K562 (cell line): ENCODE results near the gene SLC39A5. TPM values are rescaled to one million over a fixed set of nuclear protein-coding genes. Genes with fewer than 3 reads are reported as not detected.
A peak's percentile ranks its signal among the peaks of the same experiment; 100 is the strongest.

Experiments
- CHD2 ChIP-seq: IDR thresholded peaks from 2 replicates; pipeline ENCODE4 v1.6.1; 2011; ENCODE audit warnings: low read depth, low read length
- DIDO1 ChIP-seq: fragments of 450-650 bp; IDR thresholded peaks from 2 replicates; pipeline ENCODE4 v1.6.1; 2016; ENCODE audit warnings: low read depth, missing biosample characterization, missing genetic modification characterization
- ELF1 ChIP-seq: fragments of 200-800 bp; sonication (Bioruptor generic); IDR thresholded peaks from 2 replicates; pipeline ENCODE4 v1.6.1; 2016; ENCODE audit warnings: missing genetic modification characterization, missing compliant biosample characterization
- FOXK2 ChIP-seq, 2 experiments: fragments of 450-650 bp; IDR thresholded peaks in 1 of 2; conservative IDR thresholded peaks in 1 of 2; 2 replicates each; pipeline ENCODE4 v1.6.1; 2016; ENCODE audit warnings: low read depth in 2 of 2, mild to moderate bottlenecking in 1 of 2
- FOXP1 ChIP-seq: sonication (generic); formaldehyde crosslinking; IDR thresholded peaks from 2 replicates; pipeline ENCODE4 v1.8.0; 2022; ENCODE audit warnings: mild to moderate bottlenecking, missing genetic modification reagents
- KLF10 ChIP-seq: fragments of 250-450 bp; sonication (Bioruptor Pico); IDR thresholded peaks from 2 replicates; pipeline ENCODE4 v1.6.1; 2021; ENCODE audit warnings: matching md5 sums
- MBD2 ChIP-seq: sonication (generic); IDR thresholded peaks from 2 replicates; pipeline ENCODE4 v1.6.1; 2016; ENCODE audit warnings: low read depth, borderline replicate concordance
- NBN ChIP-seq: fragments of 450-650 bp; IDR thresholded peaks from 2 replicates; pipeline ENCODE4 v1.6.1; 2016; ENCODE audit warnings: low read depth, mild to moderate bottlenecking
- RBFOX2 ChIP-seq: fragments of 200-400 bp; formaldehyde crosslinking; IDR thresholded peaks from 2 replicates; pipeline ENCODE4 v1.6.1; 2017; ENCODE audit warnings: low read depth, mild to moderate bottlenecking, low read length, moderate library complexity
- RCOR1 ChIP-seq, 2 experiments: IDR thresholded peaks; 2 replicates each; pipeline ENCODE4 v1.6.1; 2012; ENCODE audit warnings: low read depth in 2 of 2, low read length in 2 of 2, borderline replicate concordance in 1 of 2, improper control_type of control experiment in 1 of 2
- SIX5 ChIP-seq, 2 experiments: IDR thresholded peaks; 2 replicates each; pipeline ENCODE4 v1.6.1; 2011; ENCODE audit warnings: low read length in 2 of 2, borderline replicate concordance in 1 of 2, low read depth in 1 of 2, mild to moderate bottlenecking in 1 of 2, moderate library complexity in 1 of 2; ENCODE audit not compliant: insufficient read depth in 1 of 2
- TAF7 ChIP-seq: fragments of 450-650 bp; IDR thresholded peaks from 2 replicates; pipeline ENCODE4 v1.6.1; 2016; ENCODE audit warnings: missing genetic modification characterization, missing compliant biosample characterization
- U2AF1 ChIP-seq: fragments of 200-400 bp; formaldehyde crosslinking; optimal IDR thresholded peaks from 2 replicates; pipeline ENCODE3; 2017; ENCODE audit warnings: mild to moderate bottlenecking, low read depth, low read length, moderate library complexity
- ZNF217 ChIP-seq: sonication (generic); formaldehyde crosslinking; IDR thresholded peaks from 2 replicates; pipeline ENCODE4 v1.8.0; 2022; ENCODE audit warnings: mild to moderate bottlenecking, missing genetic modification reagents
- ZNF507 ChIP-seq: conservative IDR thresholded peaks from 2 replicates; pipeline ENCODE4 v1.6.1; 2017; ENCODE audit warnings: missing genetic modification characterization, missing compliant biosample characterization
- polyA plus RNA-seq, 8 experiments: library from polyadenylated mRNA; depleted of rRNA in 4 of 8; stranded (reverse) in 5 of 8; unstranded in 3 of 8; fragments of >200 nt; fragmentation: Nextera tagmentation in 2 of 8; fragmentation: Illumina TruSeq in 1 of 8; extraction: Ambion mirVana in 2 of 8; extraction: Trizol in 1 of 8; gene quantifications; 2 replicates each; pipeline versions ENCODE4 v1.2.1 to v1.2.3, GENCODE V29; 2011 to 2014; ENCODE audit warnings: inconsistent platforms in 1 of 8, missing spikeins in 1 of 8
- total RNA-seq, 7 experiments: library from RNA; depleted of rRNA in 6 of 7; stranded (reverse); fragments of >200 nt in 6 of 7; fragmentation: Illumina TruSeq in 2 of 7; extraction: Trizol in 2 of 7; gene quantifications; 2 replicates each; pipeline versions ENCODE4 v1.2.1 to v1.2.3, GENCODE V29; 2011 to 2021; ENCODE audit warnings: low replicate concordance in 1 of 7
- TF ChIP-seq, protein P1 (sequence below): sonication (generic); formaldehyde crosslinking; IDR thresholded peaks from 2 replicates; pipeline ENCODE4 v1.4.0; 2020; ENCODE audit warnings: mild to moderate bottlenecking, missing genetic modification reagents
- TF ChIP-seq, protein P2 (sequence below), 2 experiments: fragments of 450-650 bp; conservative IDR thresholded peaks; 2 replicates each; pipeline ENCODE4 v1.6.1; 2017; ENCODE audit warnings: mild to moderate bottlenecking in 2 of 2, moderate library complexity in 2 of 2
- TF ChIP-seq, protein P3 (sequence below), 2 experiments: IDR thresholded peaks in 1 of 2; conservative IDR thresholded peaks in 1 of 2; 2 replicates each; pipeline ENCODE4 v1.6.1; 2016; ENCODE audit warnings: low read depth in 2 of 2, mild to moderate bottlenecking in 1 of 2, missing compliant biosample characterization in 1 of 2, missing genetic modification characterization in 1 of 2, moderate library complexity in 1 of 2
- TF ChIP-seq, protein P4 (sequence below): fragments of 450-650 bp; conservative IDR thresholded peaks from 2 replicates; pipeline ENCODE4 v1.6.1; 2016; ENCODE audit warnings: missing genetic modification characterization, low read depth, mild to moderate bottlenecking, control low read depth, missing compliant biosample characterization

The SLC39A5 gene
- total and polyA plus RNA-seq, 9 of the 15 experiments (the other 6 are each of a cell fraction or from before 2014, with no cell fraction given), result 0.08 to 0.10 TPM; not detected in 7

DNA sequence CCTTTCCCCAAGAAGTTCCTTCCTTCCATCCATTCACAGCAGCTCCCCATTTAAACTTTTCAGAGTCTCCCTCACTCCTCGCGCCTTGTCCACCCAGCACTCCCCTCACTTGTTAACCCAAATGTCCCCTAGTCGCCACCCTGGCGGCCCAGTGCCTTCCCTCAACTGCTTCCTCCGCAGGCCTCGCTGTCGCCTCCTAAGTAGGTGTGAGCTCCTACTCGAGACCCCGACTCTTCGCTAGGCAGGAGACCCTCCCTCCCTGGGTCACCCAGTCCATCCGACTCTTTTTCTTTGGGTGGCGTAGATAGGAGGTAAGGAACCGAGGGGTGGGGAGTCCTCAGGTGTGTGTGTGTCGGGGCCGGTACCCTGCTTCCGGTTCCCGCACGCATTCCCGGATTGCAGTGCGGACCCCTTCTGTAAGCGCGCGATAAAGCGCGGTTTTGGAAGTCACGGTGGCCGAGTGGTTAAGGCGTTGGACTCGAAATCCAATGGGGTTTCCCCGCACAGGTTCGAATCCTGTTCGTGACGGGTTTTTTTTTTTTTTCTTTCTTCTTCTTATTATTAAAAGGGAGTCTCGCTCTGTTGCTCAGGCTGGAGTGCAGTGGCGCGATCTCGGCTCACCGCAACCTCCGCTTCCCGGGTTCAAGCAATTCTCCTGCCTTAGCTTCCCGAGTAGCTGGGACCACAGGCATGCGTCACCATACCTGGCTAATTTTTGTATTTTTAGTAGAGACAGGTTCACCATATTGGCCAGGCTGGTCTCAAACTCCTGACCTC lies 39.7 kb upstream of the SLC39A5 start (continued):
- TF ChIP-seq KLF10 (CRISPR knock-in tag) (no peak), FOXP1 (peak; percentile 50; the same call in 1 of the 2 replicates), NBN (peak; percentile 87), FOXK2 (conservative IDR thresholded peaks at IDR 0.05 in 1 of 2, IDR thresholded peaks at IDR 0.05 in 1 of 2; ENCODE audit: low read depth in 2 of 2) (peak in 1 of 2 experiments; percentile 49; a peak in 1 of 4 replicates), CHD2 (peak; percentile 62), RCOR1 (IDR thresholded peaks at IDR 0.05; ENCODE audit: borderline replicate concordance in 1 of 2, low read depth in 2 of 2, low read length in 2 of 2) (peak in 1 of 2 experiments; percentile 65; a peak in 2 of 4 replicates), ZNF217 (no peak), ZNF507 (no peak), SIX5 (IDR thresholded peaks at IDR 0.05; ENCODE audit: borderline replicate concordance in 1 of 2, insufficient read depth in 1 of 2, low read depth in 1 of 2, low read length in 2 of 2) (no peak), U2AF1 (no peak), TAF7 (tag) (0 out of 2 replicates have a peak, but pooled peaks have one; percentile 42), MBD2 (no peak; the same call in 1 of the 2 replicates), DIDO1 (tag) (0 out of 2 replicates have a peak, but pooled peaks have one; percentile 33), ELF1 (tag) (peak; percentile 91), RBFOX2 (peak; percentile 74)
- TF ChIP-seq, protein P1, sequence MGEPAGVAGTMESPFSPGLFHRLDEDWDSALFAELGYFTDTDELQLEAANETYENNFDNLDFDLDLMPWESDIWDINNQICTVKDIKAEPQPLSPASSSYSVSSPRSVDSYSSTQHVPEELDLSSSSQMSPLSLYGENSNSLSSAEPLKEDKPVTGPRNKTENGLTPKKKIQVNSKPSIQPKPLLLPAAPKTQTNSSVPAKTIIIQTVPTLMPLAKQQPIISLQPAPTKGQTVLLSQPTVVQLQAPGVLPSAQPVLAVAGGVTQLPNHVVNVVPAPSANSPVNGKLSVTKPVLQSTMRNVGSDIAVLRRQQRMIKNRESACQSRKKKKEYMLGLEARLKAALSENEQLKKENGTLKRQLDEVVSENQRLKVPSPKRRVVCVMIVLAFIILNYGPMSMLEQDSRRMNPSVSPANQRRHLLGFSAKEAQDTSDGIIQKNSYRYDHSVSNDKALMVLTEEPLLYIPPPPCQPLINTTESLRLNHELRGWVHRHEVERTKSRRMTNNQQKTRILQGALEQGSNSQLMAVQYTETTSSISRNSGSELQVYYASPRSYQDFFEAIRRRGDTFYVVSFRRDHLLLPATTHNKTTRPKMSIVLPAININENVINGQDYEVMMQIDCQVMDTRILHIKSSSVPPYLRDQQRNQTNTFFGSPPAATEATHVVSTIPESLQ (CRISPR knock-in tag), result no peak
- TF ChIP-seq, protein P2, sequence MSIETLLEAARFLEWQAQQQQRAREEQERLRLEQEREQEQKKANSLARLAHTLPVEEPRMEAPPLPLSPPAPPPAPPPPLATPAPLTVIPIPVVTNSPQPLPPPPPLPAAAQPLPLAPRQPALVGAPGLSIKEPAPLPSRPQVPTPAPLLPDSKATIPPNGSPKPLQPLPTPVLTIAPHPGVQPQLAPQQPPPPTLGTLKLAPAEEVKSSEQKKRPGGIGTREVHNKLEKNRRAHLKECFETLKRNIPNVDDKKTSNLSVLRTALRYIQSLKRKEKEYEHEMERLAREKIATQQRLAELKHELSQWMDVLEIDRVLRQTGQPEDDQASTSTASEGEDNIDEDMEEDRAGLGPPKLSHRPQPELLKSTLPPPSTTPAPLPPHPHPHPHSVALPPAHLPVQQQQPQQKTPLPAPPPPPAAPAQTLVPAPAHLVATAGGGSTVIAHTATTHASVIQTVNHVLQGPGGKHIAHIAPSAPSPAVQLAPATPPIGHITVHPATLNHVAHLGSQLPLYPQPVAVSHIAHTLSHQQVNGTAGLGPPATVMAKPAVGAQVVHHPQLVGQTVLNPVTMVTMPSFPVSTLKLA (conservative IDR thresholded peaks at IDR 0.05), result peak; percentile 26 to 58; a peak in 3 of 4 replicates
- TF ChIP-seq, protein P3, sequence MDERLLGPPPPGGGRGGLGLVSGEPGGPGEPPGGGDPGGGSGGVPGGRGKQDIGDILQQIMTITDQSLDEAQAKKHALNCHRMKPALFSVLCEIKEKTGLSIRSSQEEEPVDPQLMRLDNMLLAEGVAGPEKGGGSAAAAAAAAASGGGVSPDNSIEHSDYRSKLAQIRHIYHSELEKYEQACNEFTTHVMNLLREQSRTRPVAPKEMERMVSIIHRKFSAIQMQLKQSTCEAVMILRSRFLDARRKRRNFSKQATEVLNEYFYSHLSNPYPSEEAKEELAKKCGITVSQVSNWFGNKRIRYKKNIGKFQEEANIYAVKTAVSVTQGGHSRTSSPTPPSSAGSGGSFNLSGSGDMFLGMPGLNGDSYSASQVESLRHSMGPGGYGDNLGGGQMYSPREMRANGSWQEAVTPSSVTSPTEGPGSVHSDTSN (CRISPR knock-in tag; IDR thresholded peaks at IDR 0.05; ENCODE audit: low read depth), result no peak
- TF ChIP-seq, protein P3 (tag; conservative IDR thresholded peaks at IDR 0.05; ENCODE audit: low read depth), result no peak
- TF ChIP-seq, protein P4, sequence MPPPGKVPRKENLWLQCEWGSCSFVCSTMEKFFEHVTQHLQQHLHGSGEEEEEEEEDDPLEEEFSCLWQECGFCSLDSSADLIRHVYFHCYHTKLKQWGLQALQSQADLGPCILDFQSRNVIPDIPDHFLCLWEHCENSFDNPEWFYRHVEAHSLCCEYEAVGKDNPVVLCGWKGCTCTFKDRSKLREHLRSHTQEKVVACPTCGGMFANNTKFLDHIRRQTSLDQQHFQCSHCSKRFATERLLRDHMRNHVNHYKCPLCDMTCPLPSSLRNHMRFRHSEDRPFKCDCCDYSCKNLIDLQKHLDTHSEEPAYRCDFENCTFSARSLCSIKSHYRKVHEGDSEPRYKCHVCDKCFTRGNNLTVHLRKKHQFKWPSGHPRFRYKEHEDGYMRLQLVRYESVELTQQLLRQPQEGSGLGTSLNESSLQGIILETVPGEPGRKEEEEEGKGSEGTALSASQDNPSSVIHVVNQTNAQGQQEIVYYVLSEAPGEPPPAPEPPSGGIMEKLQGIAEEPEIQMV (tag), result no peak
